SK-N-MC (cell line): ENCODE results near the gene ZKSCAN2.

Source experiments
- DNase-seq: peaks from one replicate; pipeline ENCODE4 v3.0.0-alpha.2; 2011; ENCODE audit warnings: low read depth, low spot score
- H3K27ac ChIP-seq: fragments of 200-600 bp; sonication (generic); 2 replicates; pipeline ENCODE4 v1.5.1; 2016; ENCODE audit warnings: mixed run types
- H3K36me3 ChIP-seq: fragments of 200-600 bp; sonication (generic); 2 replicates; pipeline ENCODE4 v1.6.1; 2017; ENCODE audit warnings: antibody characterized with exemption, low read length, mixed read lengths; ENCODE audit not compliant: insufficient read depth
- H3K4me3 ChIP-seq: fragments of 200-600 bp; sonication (generic); 2 replicates; pipeline ENCODE4 v1.5.1; 2016
- H3K9ac ChIP-seq: fragments of 200-600 bp; sonication (generic); 2 replicates; pipeline ENCODE4 v1.8.0; 2017; ENCODE audit warnings: mixed run types, mixed read lengths; ENCODE audit not compliant: insufficient read length
- H3K9me3 ChIP-seq: fragments of 200-600 bp; sonication (generic); 2 replicates; pipeline ENCODE4 v1.6.1; 2017; ENCODE audit warnings: low read depth, mild to moderate bottlenecking, antibody characterized with exemption, low read length, moderate library complexity, mixed read lengths
- EZH2 ChIP-seq: fragments of 200-600 bp; sonication (generic); IDR thresholded peaks from one replicate; pipeline ENCODE4 v1.6.1; 2017; ENCODE audit warnings: antibody characterized with exemption
- FOXP2 ChIP-seq: optimal IDR thresholded peaks from 2 replicates; pipeline ENCODE3; 2011; ENCODE audit warnings: mild to moderate bottlenecking, moderate library complexity; ENCODE audit not compliant: insufficient read depth; ENCODE audit errors: extremely low read length, control extremely low read depth
- POLR2AphosphoS5 ChIP-seq: IDR thresholded peaks from 2 replicates; pipeline ENCODE4 v1.6.1; 2012; ENCODE audit warnings: mild to moderate bottlenecking, low read depth, low read length, borderline replicate concordance

ZKSCAN2 gene

DNA sequence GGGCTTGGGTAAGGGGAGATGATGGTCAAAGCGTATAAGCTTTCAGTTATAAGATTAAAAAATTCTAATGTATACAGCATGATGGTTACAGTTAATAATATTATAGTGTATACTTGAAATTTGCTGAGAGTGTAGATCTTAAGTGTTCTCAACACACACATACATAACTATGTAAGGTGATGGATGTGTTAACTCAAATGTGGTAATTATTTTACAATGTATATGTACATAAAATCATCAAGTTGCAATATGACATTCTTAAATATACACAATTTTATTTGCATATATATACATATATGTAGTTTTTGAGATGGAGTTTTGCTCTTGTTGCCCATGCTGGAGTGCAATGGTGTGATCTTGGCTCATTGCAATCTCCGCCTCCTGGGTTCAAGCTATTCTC is 7.2 kb downstream of the ZKSCAN2 start:
- no peak overlapping the region for H3K9ac ChIP-seq
- peaks cover 17% of the 10 kb centered on the region for H3K9me3 ChIP-seq
- peaks cover 91% of the 10 kb centered on the region for H3K36me3 ChIP-seq
- no peak for DNase-seq
- no peak overlapping the region for H3K27ac ChIP-seq
- H3K4me3 ChIP-seq: no peak overlapping the region
- TF ChIP-seq FOXP2 (no peak), EZH2 (no peak), POLR2AphosphoS5 (no peak)

- no peak for DNase-seq
Observed at GRCh38 chr16:25235991-25236390, 21.7 kb downstream of the ZKSCAN2 start.

GRCh38 chr16:25228372-25228771 is 29.3 kb downstream of the ZKSCAN2 start:
- Histone ChIP-seq H3K9ac (no peak overlapping the region), H3K27ac (no peak overlapping the region), H3K9me3 (no peaks in the 10 kb centered on the region), H3K4me3 (no peak overlapping the region), H3K36me3 (no peaks in the 10 kb centered on the region)
- no peak for DNase-seq
- TF ChIP-seq FOXP2: no peak
- TF ChIP-seq EZH2: no peak
- TF ChIP-seq POLR2AphosphoS5: no peak

More at GRCh38 chr16:25235991-25236390, 21.7 kb downstream of the ZKSCAN2 start:
- TF ChIP-seq POLR2AphosphoS5: no peak
- no peak for TF ChIP-seq FOXP2
- no peak for TF ChIP-seq EZH2
- no peak overlapping the region for H3K9ac ChIP-seq
- H3K36me3 ChIP-seq: peaks cover 26% of the 10 kb centered on the region
- H3K27ac ChIP-seq: no peak overlapping the region
- no peak overlapping the region for H3K4me3 ChIP-seq
- H3K9me3 ChIP-seq: no peaks in the 10 kb centered on the region

- TF ChIP-seq FOXP2: no peak
- TF ChIP-seq POLR2AphosphoS5: no peak
- no peak for TF ChIP-seq EZH2
- H3K4me3 ChIP-seq: no peak overlapping the region
- H3K9ac ChIP-seq: no peak overlapping the region
- no peaks in the 10 kb centered on the region for H3K36me3 ChIP-seq
- no peak for DNase-seq
- H3K27ac ChIP-seq: no peak overlapping the region
- no peaks in the 10 kb centered on the region for H3K9me3 ChIP-seq
Observed at GRCh38 chr16:25224731-25225319, 32.8 kb downstream of the ZKSCAN2 start.

GRCh38 chr16:25223964-25224363 is 33.7 kb downstream of the ZKSCAN2 start:
- Histone ChIP-seq H3K9me3 (no peaks in the 10 kb centered on the region), H3K36me3 (no peaks in the 10 kb centered on the region), H3K9ac (no peak overlapping the region), H3K4me3 (no peak overlapping the region), H3K27ac (no peak overlapping the region)
- no peak for DNase-seq
- no peak for TF ChIP-seq FOXP2
- no peak for TF ChIP-seq EZH2
- no peak for TF ChIP-seq POLR2AphosphoS5

- H3K4me3 ChIP-seq: no peak overlapping the region
- no peak overlapping the region for H3K27ac ChIP-seq
- no peaks in the 10 kb centered on the region for H3K36me3 ChIP-seq
- no peak for DNase-seq
- H3K9me3 ChIP-seq: no peaks in the 10 kb centered on the region
- TF ChIP-seq FOXP2: no peak
- no peak for TF ChIP-seq EZH2
- no peak for TF ChIP-seq POLR2AphosphoS5
- H3K9ac ChIP-seq: no peak overlapping the region
Observed at GRCh38 chr16:25222959-25223358, 34.7 kb downstream of the ZKSCAN2 start.

- DNase-seq: no peak
- Histone ChIP-seq H3K4me3 (no peak overlapping the region), H3K36me3 (no peaks in the 10 kb centered on the region), H3K9me3 (no peaks in the 10 kb centered on the region), H3K9ac (no peak overlapping the region), H3K27ac (no peak overlapping the region)
- no peak for TF ChIP-seq POLR2AphosphoS5
- TF ChIP-seq EZH2: no peak
- no peak for TF ChIP-seq FOXP2
Observed at GRCh38 chr16:25219070-25219737, 38.4 kb downstream of the ZKSCAN2 start.

GRCh38 chr16:25217921-25218320 is 39.7 kb downstream of the ZKSCAN2 start:
- no peak overlapping the region for H3K9ac ChIP-seq
- no peaks in the 10 kb centered on the region for H3K36me3 ChIP-seq
- H3K9me3 ChIP-seq: no peaks in the 10 kb centered on the region
- DNase-seq: no peak
- no peak for TF ChIP-seq FOXP2
- TF ChIP-seq EZH2: no peak
- no peak for TF ChIP-seq POLR2AphosphoS5
- H3K4me3 ChIP-seq: no peak overlapping the region
- no peak overlapping the region for H3K27ac ChIP-seq

- Histone ChIP-seq H3K27ac (no peak overlapping the region), H3K4me3 (no peak overlapping the region), H3K9ac (no peak overlapping the region), H3K36me3 (no peaks in the 10 kb centered on the region), H3K9me3 (no peaks in the 10 kb centered on the region)
- no peak for TF ChIP-seq POLR2AphosphoS5
- TF ChIP-seq EZH2: no peak
- TF ChIP-seq FOXP2: no peak
- DNase-seq: no peak
Observed at GRCh38 chr16:25217112-25217511, 40.5 kb downstream of the ZKSCAN2 start.
